MM.1S (cell line): ENCODE data around the gene CHRNG.

Experiments used
- DNase-seq: peaks from one replicate; pipeline ENCODE4 v3.0.0-alpha.2; 2015
- H2AFZ ChIP-seq: fragments of 300-600 bp; sonication (generic); 2 replicates; pipeline ENCODE4 v1.6.0; 2016; ENCODE audit warnings: antibody characterized with exemption, low read length
- H3F3A ChIP-seq: fragments of 300-600 bp; sonication (generic); 2 replicates; pipeline ENCODE4 v1.6.1; 2016; ENCODE audit warnings: mild to moderate bottlenecking, antibody characterized with exemption, low read length, moderate library complexity, mixed read lengths; ENCODE audit not compliant: insufficient read depth
- H3K27ac ChIP-seq: fragments of 300-600 bp; sonication (generic); 2 replicates; pipeline ENCODE4 v1.5.1; 2016; ENCODE audit warnings: mild to moderate bottlenecking, low read length
- H3K27me3 ChIP-seq: fragments of 300-600 bp; sonication (generic); replicated peaks from 2 replicates; pipeline ENCODE4 v1.6.0; 2016; ENCODE audit warnings: low read length; ENCODE audit not compliant: insufficient read depth
- H3K36me3 ChIP-seq: fragments of 300-600 bp; sonication (generic); replicated peaks from 2 replicates; pipeline ENCODE4 v1.6.1; 2016; ENCODE audit warnings: mild to moderate bottlenecking, low read length, mixed read lengths; ENCODE audit not compliant: insufficient read depth
- H3K4me1 ChIP-seq: fragments of 300-600 bp; sonication (generic); 2 replicates; pipeline ENCODE4 v1.6.1; 2016; ENCODE audit warnings: low read length, mixed read lengths
- H3K4me2 ChIP-seq: fragments of 300-600 bp; sonication (generic); 2 replicates; pipeline ENCODE4 v1.6.0; 2016; ENCODE audit warnings: low read depth, low read length
- H3K4me3 ChIP-seq: fragments of 300-600 bp; sonication (generic); 2 replicates; pipeline ENCODE4 v1.5.1; 2016; ENCODE audit warnings: low read length, mixed read lengths
- H3K79me2 ChIP-seq: fragments of 300-600 bp; sonication (generic); 2 replicates; pipeline ENCODE4 v1.6.1; 2016; ENCODE audit warnings: mixed run types, low read length, mixed read lengths
- H3K9ac ChIP-seq: fragments of 300-600 bp; sonication (generic); 2 replicates; pipeline ENCODE4 v1.6.1; 2016; ENCODE audit warnings: low read length, mixed read lengths
- H3K9me2 ChIP-seq: fragments of 300-600 bp; sonication (generic); replicated peaks from 2 replicates; pipeline ENCODE4 v1.6.1; 2016; ENCODE audit warnings: mild to moderate bottlenecking, low read length, mixed read lengths; ENCODE audit not compliant: insufficient read depth
- H3K9me3 ChIP-seq: fragments of 300-600 bp; sonication (generic); replicated peaks from 2 replicates; pipeline ENCODE4 v1.6.1; 2016; ENCODE audit warnings: mild to moderate bottlenecking, low read length, mixed read lengths; ENCODE audit not compliant: insufficient read depth
- H4K20me1 ChIP-seq: fragments of 300-600 bp; sonication (generic); 2 replicates; pipeline ENCODE4 v1.6.1; 2016; ENCODE audit warnings: mild to moderate bottlenecking, low read length, moderate library complexity, mixed read lengths; ENCODE audit not compliant: insufficient read depth
- EZH2 ChIP-seq: fragments of 300-600 bp; sonication (generic); optimal IDR thresholded peaks from 2 replicates; pipeline ENCODE3; 2017; ENCODE audit warnings: low read depth, mild to moderate bottlenecking, antibody characterized with exemption, low read length, mixed read lengths
- EZH2phosphoT487 ChIP-seq: fragments of 300-600 bp; sonication (generic); IDR thresholded peaks from 2 replicates; pipeline ENCODE4 v1.6.1; 2018; ENCODE audit warnings: antibody characterized with exemption, low read length
- TF ChIP-seq, protein P1 (sequence below): fragments of 300-600 bp; sonication (generic); IDR thresholded peaks from 2 replicates; pipeline ENCODE4 v1.5.1; 2016; ENCODE audit warnings: antibody characterized with exemption, low read length, mixed read lengths

Gene CHRNG

DNA sequence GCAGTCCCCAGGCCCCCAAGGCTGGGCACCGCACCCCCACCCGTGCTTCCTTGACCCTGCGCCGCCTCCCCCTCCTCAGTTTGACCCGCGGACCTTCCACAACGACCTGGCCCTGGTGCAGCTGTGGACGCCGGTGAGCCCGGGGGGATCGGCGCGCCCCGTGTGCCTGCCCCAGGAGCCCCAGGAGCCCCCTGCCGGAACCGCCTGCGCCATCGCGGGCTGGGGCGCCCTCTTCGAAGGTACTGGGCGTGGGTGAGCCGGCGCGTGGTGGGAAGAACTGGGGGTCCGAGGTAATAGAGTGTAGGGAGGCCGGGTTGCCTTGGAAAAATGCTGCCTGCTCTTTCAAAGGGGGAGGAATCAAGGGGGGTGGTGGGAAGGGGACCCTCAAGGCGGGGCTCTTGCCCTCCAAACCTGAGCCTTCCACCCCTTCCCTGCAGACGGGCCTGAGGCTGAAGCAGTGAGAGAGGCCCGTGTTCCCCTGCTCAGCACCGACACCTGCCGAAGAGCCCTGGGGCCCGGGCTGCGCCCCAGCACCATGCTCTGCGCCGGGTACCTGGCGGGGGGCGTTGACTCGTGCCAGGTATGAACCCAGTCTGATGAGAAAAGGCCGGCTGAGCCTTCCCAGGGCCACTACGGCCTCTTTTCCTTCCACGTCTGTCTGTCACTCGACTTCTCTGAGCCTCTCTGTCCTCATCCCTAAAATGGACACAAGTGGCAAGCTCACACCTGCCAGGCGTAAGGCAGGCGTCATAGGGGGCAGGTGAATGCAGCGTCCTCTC, 16.7 kb upstream of the CHRNG start:
- Histone ChIP-seq H3K27me3 (peaks cover 59% of the 10 kb centered on the region), H3K79me2 (no peaks in the 10 kb centered on the region), H2AFZ (no peak overlapping the region), H3K9ac (no peak overlapping the region), H3K9me3 (no peaks in the 10 kb centered on the region), H3F3A (no peaks in the 10 kb centered on the region), H3K27ac (no peak overlapping the region), H3K4me3 (peak overlapping the region; percentile 42; the same call in 1 of the 2 replicates), H3K9me2 (no peaks in the 10 kb centered on the region), H4K20me1 (no peaks in the 10 kb centered on the region), H3K4me1 (no peaks in the 10 kb centered on the region), H3K4me2 (peak overlapping the region; percentile 70; the same call in 1 of the 2 replicates), H3K36me3 (no peaks in the 10 kb centered on the region)
- DNase-seq: no peak
- TF ChIP-seq EZH2phosphoT487: no peak

- Histone ChIP-seq H3F3A (no peaks in the 10 kb centered on the region), H3K4me2 (no peak overlapping the region), H3K4me3 (no peak overlapping the region), H3K27ac (no peak overlapping the region), H3K36me3 (no peaks in the 10 kb centered on the region), H3K9me2 (no peaks in the 10 kb centered on the region), H2AFZ (no peak overlapping the region), H3K79me2 (no peaks in the 10 kb centered on the region), H3K9me3 (no peaks in the 10 kb centered on the region), H3K4me1 (no peaks in the 10 kb centered on the region), H3K9ac (no peak overlapping the region), H4K20me1 (no peaks in the 10 kb centered on the region), H3K27me3 (peaks cover 59% of the 10 kb centered on the region)
- TF ChIP-seq, protein P1, sequence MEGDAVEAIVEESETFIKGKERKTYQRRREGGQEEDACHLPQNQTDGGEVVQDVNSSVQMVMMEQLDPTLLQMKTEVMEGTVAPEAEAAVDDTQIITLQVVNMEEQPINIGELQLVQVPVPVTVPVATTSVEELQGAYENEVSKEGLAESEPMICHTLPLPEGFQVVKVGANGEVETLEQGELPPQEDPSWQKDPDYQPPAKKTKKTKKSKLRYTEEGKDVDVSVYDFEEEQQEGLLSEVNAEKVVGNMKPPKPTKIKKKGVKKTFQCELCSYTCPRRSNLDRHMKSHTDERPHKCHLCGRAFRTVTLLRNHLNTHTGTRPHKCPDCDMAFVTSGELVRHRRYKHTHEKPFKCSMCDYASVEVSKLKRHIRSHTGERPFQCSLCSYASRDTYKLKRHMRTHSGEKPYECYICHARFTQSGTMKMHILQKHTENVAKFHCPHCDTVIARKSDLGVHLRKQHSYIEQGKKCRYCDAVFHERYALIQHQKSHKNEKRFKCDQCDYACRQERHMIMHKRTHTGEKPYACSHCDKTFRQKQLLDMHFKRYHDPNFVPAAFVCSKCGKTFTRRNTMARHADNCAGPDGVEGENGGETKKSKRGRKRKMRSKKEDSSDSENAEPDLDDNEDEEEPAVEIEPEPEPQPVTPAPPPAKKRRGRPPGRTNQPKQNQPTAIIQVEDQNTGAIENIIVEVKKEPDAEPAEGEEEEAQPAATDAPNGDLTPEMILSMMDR: no peak
- TF ChIP-seq EZH2 (no peak), EZH2phosphoT487 (no peak)
- no peak for DNase-seq
These were observed 16.1 kb upstream of the CHRNG start for GRCh38 chr2:232523402-232523681.

GRCh38 chr2:232523682-232524597, 15.6 kb upstream of the CHRNG start:
- H2AFZ ChIP-seq: no peak overlapping the region

More at GRCh38 chr2:232523682-232524597, 15.6 kb upstream of the CHRNG start:
- Histone ChIP-seq H3F3A (no peaks in the 10 kb centered on the region), H3K79me2 (no peaks in the 10 kb centered on the region), H3K9me3 (no peaks in the 10 kb centered on the region), H3K4me1 (no peaks in the 10 kb centered on the region), H3K27me3 (peaks cover 54% of the 10 kb centered on the region), H3K36me3 (no peaks in the 10 kb centered on the region), H4K20me1 (no peaks in the 10 kb centered on the region), H3K27ac (no peak overlapping the region), H3K9me2 (no peaks in the 10 kb centered on the region), H3K9ac (no peak overlapping the region), H3K4me2 (no peak overlapping the region), H3K4me3 (no peak overlapping the region)
- no peak for TF ChIP-seq EZH2phosphoT487
- TF ChIP-seq, protein P1: 0 out of 2 replicates have a peak, but pooled peaks have one; percentile 3
- TF ChIP-seq EZH2: no peak
- DNase-seq: no peak
